KG1 (cell line): ENCODE measurements around the gene KRT34.

ENCODE experiments used
- DNase-seq: peaks from one replicate; lab custom pipeline; 2025; lab: John Stamatoyannopoulos, UW

KRT34 gene

GRCh38 chr17:41332239-41332638 is 49.9 kb downstream of the KRT34 start:
- no peak for DNase-seq

DNA sequence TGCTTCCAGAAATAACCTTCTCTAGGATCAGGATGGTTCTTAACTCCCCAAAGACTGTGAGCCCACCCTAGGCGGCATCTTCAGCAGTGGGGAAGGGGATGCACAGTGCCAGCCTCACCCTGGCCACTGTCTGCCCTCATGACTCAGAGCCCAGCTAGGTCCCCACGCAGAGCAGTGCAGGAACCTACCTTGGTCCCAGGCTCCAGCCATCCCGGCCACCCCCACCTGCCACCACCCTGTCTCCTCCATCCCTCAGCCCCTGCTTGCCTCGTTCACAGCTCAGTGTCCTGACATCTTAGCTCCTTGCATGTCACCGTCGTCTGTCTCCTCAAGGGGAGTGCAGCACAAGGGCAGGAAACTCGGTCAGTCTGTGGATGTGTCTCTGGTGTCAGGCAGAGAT is 50.5 kb downstream of the KRT34 start:
- no peak for DNase-seq

DNA sequence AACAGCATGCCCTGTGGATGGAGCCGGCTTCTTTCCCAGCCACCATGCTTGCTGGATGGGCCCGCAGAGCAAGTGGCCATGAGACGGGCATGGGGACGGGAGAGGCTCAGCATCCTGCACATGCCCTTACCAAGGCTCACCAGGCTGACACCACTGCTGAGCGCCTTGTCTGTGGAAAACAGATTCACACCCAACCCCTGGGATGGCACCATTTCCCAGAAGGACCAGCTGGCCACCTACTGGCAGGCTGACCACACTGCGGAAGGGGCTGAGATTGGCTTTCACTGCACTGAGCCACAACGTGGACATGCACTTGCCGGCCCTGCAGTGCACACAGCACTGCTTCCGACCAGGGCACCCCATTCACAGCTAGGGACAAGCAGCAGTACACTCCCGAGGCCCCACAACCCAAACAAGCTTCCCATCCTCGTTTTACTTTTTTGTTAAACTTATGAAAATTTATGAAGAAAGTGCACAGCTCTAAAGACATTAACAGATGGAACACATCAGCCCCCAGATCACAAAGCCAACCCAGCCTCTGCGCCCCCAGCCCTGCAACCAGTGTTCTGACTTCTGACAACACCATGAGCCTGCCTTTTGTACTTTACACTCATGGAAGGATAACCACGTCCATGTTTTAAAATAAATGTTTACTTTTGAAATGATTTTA is 52.7 kb downstream of the KRT34 start:
- no peak for DNase-seq

DNA sequence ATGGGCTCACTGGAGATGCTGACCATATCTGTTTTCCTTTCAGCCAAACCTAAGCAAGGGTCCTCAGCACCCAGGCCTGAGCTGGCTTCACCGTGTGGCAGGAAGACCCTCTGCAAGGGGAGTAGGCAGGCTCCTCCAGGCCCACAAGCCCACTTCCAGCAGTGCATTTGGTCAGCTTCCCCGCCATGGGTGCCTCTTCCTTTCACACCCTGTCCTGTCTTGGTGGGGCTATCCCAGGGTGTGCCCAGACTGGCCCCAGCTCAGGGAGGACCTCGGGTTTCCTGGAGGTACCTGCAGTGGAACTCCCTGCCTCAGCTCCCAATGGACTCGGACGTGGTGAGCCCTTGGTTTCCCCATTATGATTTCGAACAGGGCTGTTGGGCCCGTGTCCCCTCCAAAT is 53.9 kb downstream of the KRT34 start:
- no peak for DNase-seq
